ELF-1 (cell line): Measurements from ENCODE around the gene U2AF1L4.
"Not testable (repeated sequence)": the region's sequence is repeated elsewhere in the genome, so short reads cannot be mapped to it uniquely, and the experiment has no call there.

Source experiments
- DNase-seq: peaks from one replicate; pipeline ENCODE4 v3.0.0-alpha.2; 2016; ENCODE audit warnings: low read depth, low spot score

The U2AF1L4 gene

GRCh38 chr19:35725216-35725861 is 19.9 kb downstream of the U2AF1L4 start:
- no peak for DNase-seq

GRCh38 chr19:35724560-35724959 is 20.7 kb downstream of the U2AF1L4 start:
- DNase-seq: no peak

- DNase-seq: not testable (repeated sequence)
Observed at GRCh38 chr19:35724132-35724531, 21.1 kb downstream of the U2AF1L4 start.

- no peak for DNase-seq
Observed at GRCh38 chr19:35723671-35724070, 21.5 kb downstream of the U2AF1L4 start.

- no peak for DNase-seq
Observed at GRCh38 chr19:35722897-35723296, 22.3 kb downstream of the U2AF1L4 start.

GRCh38 chr19:35722461-35722860 is 22.8 kb downstream of the U2AF1L4 start:
- no peak for DNase-seq

GRCh38 chr19:35721374-35721773 is 23.8 kb downstream of the U2AF1L4 start:
- DNase-seq: no peak

GRCh38 chr19:35720648-35721047 is 24.6 kb downstream of the U2AF1L4 start:
- DNase-seq: no peak

- no peak for DNase-seq
Observed at GRCh38 chr19:35720163-35720524, 25.1 kb downstream of the U2AF1L4 start.

- DNase-seq: no peak
Observed at GRCh38 chr19:35719402-35720162, 25.6 kb downstream of the U2AF1L4 start.

GRCh38 chr19:35718345-35719041 is 26.7 kb downstream of the U2AF1L4 start:
- peak; percentile 19 for DNase-seq

GRCh38 chr19:35717665-35718344 is 27.4 kb downstream of the U2AF1L4 start, which contains the start of gene KMT2B:
TSS of gene KMT2B (plus strand) at chr19:35718003. CDS start at chr19:35718019, 16 bp downstream.
- no peak for DNase-seq

- peak; percentile 98 for DNase-seq
Observed at GRCh38 chr19:35716801-35717664, 28.2 kb downstream of the U2AF1L4 start.

- no peak for DNase-seq
Observed at GRCh38 chr19:35715981-35716800, 29.0 kb downstream of the U2AF1L4 start.

GRCh38 chr19:35715355-35715809 is 29.8 kb downstream of the U2AF1L4 start:
- DNase-seq: no peak

- DNase-seq: peak; percentile 43
Observed at GRCh38 chr19:35714601-35715354, 30.4 kb downstream of the U2AF1L4 start.

- no peak for DNase-seq
Observed at GRCh38 chr19:35713904-35714495, 31.2 kb downstream of the U2AF1L4 start.

- no peak for DNase-seq
Observed at GRCh38 chr19:35713506-35713850, 31.7 kb downstream of the U2AF1L4 start.
